Activated B cell treated with CpG ODN at 0.5 μM for 24 hours (primary cell): ENCODE measurements around the gene MORN1. TPM values are rescaled to one million over a fixed set of nuclear protein-coding genes. Genes with fewer than 3 reads are reported as not detected.

Source experiments
- ATAC-seq: fragments of 200-7000 bp; cut with Tn5 transposase; one replicate; pipeline ENCODE4 v1.10.0; 2021; ENCODE audit warnings: low read depth, mild to moderate bottlenecking, moderate library complexity
- CTCF ChIA-PET: fragments of 350-600 bp; sonication (Branson Sonifier 250); formaldehyde crosslinking; loops from one replicate; lab custom pipeline; 2021; ENCODE audit warnings: antibody characterized with exemption; lab: Charles Lee
- POLR2A ChIA-PET: fragments of 350-600 bp; sonication (Branson Sonifier 250); formaldehyde crosslinking; loops from one replicate; lab custom pipeline; 2021; ENCODE audit warnings: antibody characterized with exemption; lab: Charles Lee
- DNase-seq: peaks from one replicate; pipeline ENCODE4 v3.0.0; 2022
- H3K27ac Mint-ChIP-seq: one replicate; pipeline ENCODE4 v1.8.0; 2020; ENCODE audit warnings: mixed read lengths
- H3K27me3 Mint-ChIP-seq: one replicate; pipeline ENCODE4 v1.8.0; 2021; ENCODE audit warnings: mixed read lengths
- H3K36me3 Mint-ChIP-seq: one replicate; pipeline ENCODE4 v1.8.0; 2021; ENCODE audit warnings: low read depth, mixed read lengths
- H3K4me1 Mint-ChIP-seq: one replicate; pipeline ENCODE4 v1.8.0; 2021; ENCODE audit warnings: mixed read lengths
- H3K4me3 Mint-ChIP-seq: one replicate; pipeline ENCODE4 v1.8.0; 2020; ENCODE audit warnings: mild to moderate bottlenecking, mixed read lengths
- H3K9me3 Mint-ChIP-seq: one replicate; pipeline ENCODE4 v1.8.0; 2020; ENCODE audit warnings: mixed read lengths
- intact Hi-C: fragments of 100-400 bp; cut with micrococcal nuclease; formaldehyde crosslinking; loops from one replicate; pipeline ENCODE4 v1.15.1; 2024
- total RNA-seq: library from RNA; stranded (reverse); gene quantifications from 2 replicates; pipeline ENCODE4 v1.2.3, GENCODE V29; 2022
- TF ChIP-seq, protein P1 (sequence below): fragments of 200-600 bp; IDR thresholded peaks from one replicate; pipeline ENCODE4 v1.8.0; 2022; ENCODE audit warnings: antibody characterized with exemption, mild to moderate bottlenecking

Gene MORN1
- total RNA-seq, 1 donor from 2014 or later = 17.8 TPM

DNA sequence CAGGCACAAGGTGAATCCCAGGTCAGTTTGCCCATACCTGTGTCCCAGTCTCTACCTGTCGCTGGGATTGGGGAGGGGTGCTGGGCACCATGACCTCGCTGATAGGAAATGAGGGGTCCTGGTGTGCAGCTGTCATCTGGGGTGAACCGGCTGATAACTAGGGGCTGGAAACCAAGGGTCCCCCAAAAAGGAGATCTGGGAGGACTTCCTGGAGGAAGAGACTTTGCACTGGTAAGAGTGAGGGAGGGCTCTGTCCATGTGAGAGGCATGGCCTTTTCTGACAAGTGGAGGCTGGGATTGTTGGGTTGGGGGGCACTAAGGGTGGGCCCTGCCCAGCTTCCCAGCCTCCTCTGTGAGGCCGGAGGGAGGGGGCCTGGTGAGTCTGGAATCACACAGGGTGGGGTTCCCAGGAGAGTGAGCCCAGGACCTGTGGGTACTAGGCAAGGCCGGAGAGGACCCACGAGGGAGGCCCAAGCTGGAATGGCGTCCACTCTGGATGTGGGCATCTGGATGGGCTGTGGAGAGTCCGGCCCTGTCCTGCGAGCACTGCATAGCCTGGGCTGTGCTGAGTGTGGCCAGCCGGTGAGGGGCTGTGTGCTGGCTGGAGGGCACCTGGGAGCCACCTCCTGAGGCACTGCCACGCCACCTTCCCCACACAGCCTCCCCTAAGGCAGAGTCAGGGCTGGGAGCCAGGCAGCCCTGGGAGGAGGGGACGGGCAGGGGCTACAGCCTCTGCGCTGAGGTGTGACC lies 25.9 kb upstream of the MORN1 start:
- DNase-seq (no peak), ATAC-seq (no peak)
- H3K27ac Mint-ChIP-seq = peak overlapping the region; percentile 70
- H3K4me3 Mint-ChIP-seq = peak overlapping the region; percentile 77
- ChIA-PET CTCF (interaction anchor here (1.0 kb wide), 1 partner anchor 131 kb away, joined by 3 read pairs; no protein-coding TSS in a partner anchor), POLR2A (interaction anchor here (0.6 to 3.2 kb wide), 2 partner anchors 217 to 222 kb away, joined by 4 to 9 read pairs; partner anchors contain the start of gene FAAP20)
- TF ChIP-seq, protein P1, sequence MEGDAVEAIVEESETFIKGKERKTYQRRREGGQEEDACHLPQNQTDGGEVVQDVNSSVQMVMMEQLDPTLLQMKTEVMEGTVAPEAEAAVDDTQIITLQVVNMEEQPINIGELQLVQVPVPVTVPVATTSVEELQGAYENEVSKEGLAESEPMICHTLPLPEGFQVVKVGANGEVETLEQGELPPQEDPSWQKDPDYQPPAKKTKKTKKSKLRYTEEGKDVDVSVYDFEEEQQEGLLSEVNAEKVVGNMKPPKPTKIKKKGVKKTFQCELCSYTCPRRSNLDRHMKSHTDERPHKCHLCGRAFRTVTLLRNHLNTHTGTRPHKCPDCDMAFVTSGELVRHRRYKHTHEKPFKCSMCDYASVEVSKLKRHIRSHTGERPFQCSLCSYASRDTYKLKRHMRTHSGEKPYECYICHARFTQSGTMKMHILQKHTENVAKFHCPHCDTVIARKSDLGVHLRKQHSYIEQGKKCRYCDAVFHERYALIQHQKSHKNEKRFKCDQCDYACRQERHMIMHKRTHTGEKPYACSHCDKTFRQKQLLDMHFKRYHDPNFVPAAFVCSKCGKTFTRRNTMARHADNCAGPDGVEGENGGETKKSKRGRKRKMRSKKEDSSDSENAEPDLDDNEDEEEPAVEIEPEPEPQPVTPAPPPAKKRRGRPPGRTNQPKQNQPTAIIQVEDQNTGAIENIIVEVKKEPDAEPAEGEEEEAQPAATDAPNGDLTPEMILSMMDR = no peak
- H3K27me3 Mint-ChIP-seq = no peaks in the 10 kb centered on the region
- H3K9me3 Mint-ChIP-seq = no peaks in the 10 kb centered on the region
- H3K4me1 Mint-ChIP-seq = peaks cover 35% of the 10 kb centered on the region
- no peaks in the 10 kb centered on the region for H3K36me3 Mint-ChIP-seq
- intact Hi-C loops = no loop called here

DNA sequence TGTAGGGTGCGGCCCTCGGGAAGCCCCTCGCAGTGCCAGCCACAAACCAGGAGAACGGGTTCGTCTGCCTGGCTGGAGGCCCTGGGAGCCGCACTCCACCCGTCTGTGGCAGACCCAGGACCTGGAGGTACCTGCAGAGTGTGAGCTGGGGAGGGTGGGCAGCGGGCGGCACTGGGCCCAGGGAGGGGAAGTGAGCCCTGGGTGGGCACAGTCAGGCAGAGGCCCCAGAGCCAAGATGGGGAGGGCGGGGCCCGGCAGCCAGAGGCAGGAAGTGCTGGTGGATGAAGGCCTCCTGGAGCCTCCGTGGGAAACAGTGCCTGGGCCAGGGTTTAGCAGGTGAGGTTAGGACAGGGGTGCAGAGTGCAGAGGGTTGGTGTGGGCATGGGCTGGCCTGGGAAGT lies 25.0 kb upstream of the MORN1 start:
- no peaks in the 10 kb centered on the region for H3K36me3 Mint-ChIP-seq
- intact Hi-C loops = no loop called here
- TF ChIP-seq, protein P1 = no peak
- H3K27ac Mint-ChIP-seq = peak overlapping the region; percentile 70
- no peak for DNase-seq
- ChIA-PET CTCF (interaction anchor here (0.7 to 2.4 kb wide), 8 partner anchors 132 to 1203 kb away, joined by 3 to 21 read pairs (median 4); partner anchors contain the start of gene FAAP20), POLR2A (interaction anchor here (1.0 to 5.7 kb wide), 8 partner anchors 25 to 284 kb away, joined by 3 to 57 read pairs (median 6); partner anchors contain the start of genes FAAP20, MORN1, PANK4 and PRXL2B)
- H3K9me3 Mint-ChIP-seq = no peaks in the 10 kb centered on the region
- peaks cover 37% of the 10 kb centered on the region for H3K4me1 Mint-ChIP-seq
- H3K27me3 Mint-ChIP-seq = no peaks in the 10 kb centered on the region
- ATAC-seq = no peak
- H3K4me3 Mint-ChIP-seq = peak overlapping the region; percentile 77

DNA sequence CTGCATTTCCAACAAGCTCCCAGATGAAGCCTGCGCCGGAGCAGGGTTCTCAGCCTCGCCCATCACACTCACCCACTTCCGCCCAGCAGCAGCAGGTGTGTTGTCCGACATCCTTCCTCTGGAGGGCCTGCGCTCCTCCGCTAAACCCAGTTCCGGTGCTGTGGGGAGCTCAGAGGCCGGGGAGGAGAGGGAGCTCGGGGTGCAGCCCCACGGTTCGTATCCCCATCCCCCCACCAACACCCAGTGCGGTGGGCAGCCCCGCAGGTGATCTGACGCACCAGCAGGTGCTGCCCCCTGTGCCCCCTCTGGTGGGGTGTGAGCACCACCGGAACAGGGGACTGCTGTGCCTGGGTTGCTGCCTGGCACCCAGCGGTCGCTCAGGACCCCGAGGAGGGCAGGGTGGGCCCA lies 24.5 kb upstream of the MORN1 start:
- TF ChIP-seq, protein P1 = no peak
- POLR2A ChIA-PET = interaction anchor here (1.0 to 5.7 kb wide), 10 partner anchors 24 to 283 kb away, joined by 3 to 57 read pairs (median 6); partner anchors contain the start of genes FAAP20, MORN1, PANK4 and PRXL2B
- ATAC-seq (no peak), DNase-seq (no peak)
- Mint-ChIP-seq H3K27ac (peak overlapping the region; percentile 81), H3K36me3 (no peaks in the 10 kb centered on the region), H3K9me3 (no peaks in the 10 kb centered on the region), H3K4me3 (peak overlapping the region; percentile 77), H3K27me3 (no peaks in the 10 kb centered on the region), H3K4me1 (peaks cover 39% of the 10 kb centered on the region)
- CTCF ChIA-PET = interaction anchor here (0.7 to 2.4 kb wide), 9 partner anchors 132 to 1203 kb away, joined by 3 to 21 read pairs (median 4); partner anchors contain the start of gene FAAP20
- intact Hi-C loops = loop anchor here (2.0 kb wide), 1 partner anchor 81 kb away; no protein-coding TSS in a partner anchor

DNA sequence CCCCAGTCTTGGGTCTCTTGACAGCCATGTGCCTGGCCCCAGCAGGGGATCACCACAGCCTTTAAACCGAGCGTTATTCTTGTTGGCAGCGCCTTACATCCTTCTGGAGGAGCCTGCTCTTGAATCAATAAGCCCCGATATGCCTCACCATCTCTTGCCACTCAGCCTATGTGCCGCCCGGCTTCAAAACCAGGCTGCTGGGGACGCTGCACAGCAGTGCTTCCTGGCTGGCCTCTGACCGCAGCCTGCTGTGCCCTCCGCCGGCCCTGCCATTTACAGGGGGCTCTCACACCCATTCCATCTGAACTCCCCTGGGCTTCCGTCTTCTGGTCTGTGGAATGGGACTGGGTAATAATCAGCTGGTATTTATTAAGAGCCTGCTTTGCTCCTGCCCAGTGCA lies 24.0 kb upstream of the MORN1 start:
- peaks cover 44% of the 10 kb centered on the region for H3K4me1 Mint-ChIP-seq
- ATAC-seq = no peak
- no peak for DNase-seq
- TF ChIP-seq, protein P1 = no peak
- ChIA-PET POLR2A (interaction anchor here (0.7 to 5.7 kb wide), 10 partner anchors 24 to 282 kb away, joined by 3 to 57 read pairs (median 6); partner anchors contain the start of genes FAAP20, MORN1, PANK4 and PRXL2B), CTCF (interaction anchor here (0.7 to 2.4 kb wide), 9 partner anchors 133 to 1204 kb away, joined by 3 to 21 read pairs (median 4); partner anchors contain the start of gene FAAP20)
- peaks cover 2% of the 10 kb centered on the region for H3K36me3 Mint-ChIP-seq
- no peaks in the 10 kb centered on the region for H3K9me3 Mint-ChIP-seq
- peak overlapping the region; percentile 77 for H3K4me3 Mint-ChIP-seq
- no peaks in the 10 kb centered on the region for H3K27me3 Mint-ChIP-seq
- peak overlapping the region; percentile 81 for H3K27ac Mint-ChIP-seq
- intact Hi-C loops = loop anchor here (2.0 kb wide), 1 partner anchor 81 kb away; no protein-coding TSS in a partner anchor
